ENCODE results near the gene GNPTAB. TPM values are rescaled to one million over a fixed set of nuclear protein-coding genes. Genes with fewer than 3 reads are reported as not detected.

The GNPTAB gene
- total and polyA plus RNA-seq, 2 of the 8 experiments (the other 6 are each of a cell fraction or from before 2014, with no cell fraction given): 21.5 to 51.3 TPM

DNA sequence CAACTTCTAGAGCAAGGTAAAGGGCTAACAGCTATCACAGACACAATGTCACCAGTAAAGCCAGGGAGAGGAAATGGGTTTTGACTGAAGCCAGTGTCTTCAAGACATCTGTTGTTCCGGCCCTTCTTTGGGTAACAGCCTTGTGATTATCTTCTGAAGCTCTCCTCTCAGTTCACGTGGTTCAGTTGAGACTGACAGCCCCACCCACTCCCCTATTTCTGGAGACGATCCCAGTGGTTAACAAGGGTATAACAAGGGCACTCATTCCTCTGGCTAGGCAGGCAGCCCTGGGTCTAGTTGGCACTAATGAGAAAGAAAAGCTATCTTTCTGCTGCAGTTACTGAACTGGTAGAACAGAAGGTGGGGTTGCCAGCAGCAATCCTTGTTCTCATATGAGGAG, 6.9 kb downstream of the GNPTAB start (continued):
- TF ChIP-seq ZNF274 (IDR thresholded peaks at IDR 0.05; ENCODE audit: borderline replicate concordance, extremely low read depth, low read length) (no peak), JUND (IDR thresholded peaks at IDR 0.05; ENCODE audit: low read length) (no peak), CBX5 (IDR thresholded peaks at IDR 0.05; ENCODE audit: low read depth, low read length) (no peak), PHF8 (conservative IDR thresholded peaks at IDR 0.05; ENCODE audit: low read depth, low read length) (no peak), USF2 (IDR thresholded peaks at IDR 0.05; ENCODE audit: low read length) (peak; percentile 58), EZH2 (IDR thresholded peaks at IDR 0.05; ENCODE audit: low read depth, low read length, severe bottlenecking) (no peak), BRCA1 (IDR thresholded peaks at IDR 0.05; ENCODE audit: low read depth, low read length) (no peak), SP4 (IDR thresholded peaks at IDR 0.05; ENCODE audit: low read length) (no peak), YY1 (IDR thresholded peaks at IDR 0.05; ENCODE audit: low read depth, low read length) (no peak), TBP (IDR thresholded peaks at IDR 0.05; ENCODE audit: low read depth, low read length) (no peak), SIX5 (IDR thresholded peaks at IDR 0.05; ENCODE audit: low read depth, low read length) (no peak), RAD21 (IDR thresholded peaks at IDR 0.05 in 1 of 2, conservative IDR thresholded peaks at IDR 0.05 in 1 of 2; ENCODE audit: low read depth in 2 of 2, low read length in 2 of 2) (peak; percentile 13 to 24; a peak in 2 of 4 replicates), RBBP5 (IDR thresholded peaks at IDR 0.05; ENCODE audit: borderline replicate concordance, low read depth, low read length) (no peak), RXRA (IDR thresholded peaks at IDR 0.05; ENCODE audit: insufficient read depth, low read depth, low read length) (no peak), FOSL1 (IDR thresholded peaks at IDR 0.05; ENCODE audit: insufficient read depth, low read depth, low read length) (no peak), EGR1 (IDR thresholded peaks at IDR 0.05; ENCODE audit: borderline replicate concordance, low read depth, low read length) (no peak), TCF12 (IDR thresholded peaks at IDR 0.05; ENCODE audit: low read depth, low read length) (no peak), SRF (IDR thresholded peaks at IDR 0.05; ENCODE audit: low read depth, low read length) (no peak), POU5F1 (IDR thresholded peaks at IDR 0.05; ENCODE audit: low read depth, low read length) (no peak), CREB1 (IDR thresholded peaks at IDR 0.05) (no peak), CBX8 (IDR thresholded peaks at IDR 0.05; ENCODE audit: borderline replicate concordance, low read depth, low read length) (no peak)
- TF ChIP-seq, protein P1, sequence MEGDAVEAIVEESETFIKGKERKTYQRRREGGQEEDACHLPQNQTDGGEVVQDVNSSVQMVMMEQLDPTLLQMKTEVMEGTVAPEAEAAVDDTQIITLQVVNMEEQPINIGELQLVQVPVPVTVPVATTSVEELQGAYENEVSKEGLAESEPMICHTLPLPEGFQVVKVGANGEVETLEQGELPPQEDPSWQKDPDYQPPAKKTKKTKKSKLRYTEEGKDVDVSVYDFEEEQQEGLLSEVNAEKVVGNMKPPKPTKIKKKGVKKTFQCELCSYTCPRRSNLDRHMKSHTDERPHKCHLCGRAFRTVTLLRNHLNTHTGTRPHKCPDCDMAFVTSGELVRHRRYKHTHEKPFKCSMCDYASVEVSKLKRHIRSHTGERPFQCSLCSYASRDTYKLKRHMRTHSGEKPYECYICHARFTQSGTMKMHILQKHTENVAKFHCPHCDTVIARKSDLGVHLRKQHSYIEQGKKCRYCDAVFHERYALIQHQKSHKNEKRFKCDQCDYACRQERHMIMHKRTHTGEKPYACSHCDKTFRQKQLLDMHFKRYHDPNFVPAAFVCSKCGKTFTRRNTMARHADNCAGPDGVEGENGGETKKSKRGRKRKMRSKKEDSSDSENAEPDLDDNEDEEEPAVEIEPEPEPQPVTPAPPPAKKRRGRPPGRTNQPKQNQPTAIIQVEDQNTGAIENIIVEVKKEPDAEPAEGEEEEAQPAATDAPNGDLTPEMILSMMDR (IDR thresholded peaks at IDR 0.05; ENCODE audit: control extremely low read depth in 1 of 3, insufficient read depth in 1 of 3, low read depth in 1 of 3, low read length in 3 of 3): peak; percentile 27 to 63 (median 41)
- TF ChIP-seq, protein P2, sequence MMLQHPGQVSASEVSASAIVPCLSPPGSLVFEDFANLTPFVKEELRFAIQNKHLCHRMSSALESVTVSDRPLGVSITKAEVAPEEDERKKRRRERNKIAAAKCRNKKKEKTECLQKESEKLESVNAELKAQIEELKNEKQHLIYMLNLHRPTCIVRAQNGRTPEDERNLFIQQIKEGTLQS (IDR thresholded peaks at IDR 0.05; ENCODE audit: insufficient read depth, low read depth, low read length): no peak
